ENCODE results near the gene TUBA3D. TPM values are rescaled to one million over a fixed set of nuclear protein-coding genes. Genes with fewer than 3 reads are reported as not detected.
A peak's percentile ranks its signal among the peaks of the same experiment; 100 is the strongest.
"Not testable (repeated sequence)": the region's sequence is repeated elsewhere in the genome, so short reads cannot be mapped to it uniquely, and the experiment has no call there.

Gene TUBA3D
- total and polyA plus RNA-seq, 4 donors: 0.20 to 2.9 (median 0.76) TPM; not detected in 1

DNA sequence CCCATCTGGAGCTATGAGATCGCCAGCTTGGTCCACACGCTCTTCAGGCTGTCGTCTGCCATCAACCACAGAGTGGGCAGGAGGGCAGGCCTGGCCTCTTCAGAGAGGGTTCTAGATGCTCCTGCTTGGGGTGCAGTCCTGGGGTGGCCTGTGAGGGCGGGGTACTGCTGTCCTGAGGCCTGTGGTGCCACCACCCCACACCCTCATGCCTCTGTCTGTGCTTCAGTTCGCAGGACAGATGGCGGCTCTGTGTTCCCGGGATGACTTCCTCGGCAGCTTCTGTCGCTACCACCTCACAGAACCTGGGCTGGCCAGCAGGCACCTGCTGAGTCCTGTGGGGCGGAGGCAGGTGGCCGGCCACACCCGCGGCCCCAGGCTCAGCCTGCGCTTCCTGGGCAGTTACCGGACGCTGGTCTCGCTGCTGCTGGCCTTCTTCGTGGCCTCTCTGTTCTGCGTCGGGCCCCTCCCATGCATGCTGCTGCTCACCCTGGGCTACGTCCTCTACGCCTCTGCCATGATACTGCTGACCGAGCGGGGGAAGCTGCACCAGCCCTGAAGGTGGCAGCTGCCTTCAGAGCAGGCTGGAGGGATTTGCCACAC lies 44.1 kb downstream of the TUBA3D start:
- H3K9me3 ChIP-seq (ENCODE audit: control insufficient read depth, insufficient read depth, low read length); DNase-seq (ENCODE audit: low read depth in 4 of 6, low spot score in 6 of 6); H3K27me3 ChIP-seq (ENCODE audit: control insufficient read depth, insufficient read depth, low read length); H3K4me3 ChIP-seq (ENCODE audit: low read depth, low read length); H3K4me1 ChIP-seq (ENCODE audit: control insufficient read depth, insufficient read depth, low read length); H3K27ac ChIP-seq (ENCODE audit: low read depth, low read length): not testable (repeated sequence)
- WGBS (ENCODE audit: insufficient coverage): 82% methylated on average over 14 of the region's 24 CpGs
- H3K36me3 ChIP-seq (ENCODE audit: control insufficient read depth, insufficient read depth, low read length): peaks cover 66% of the 10 kb centered on the region

DNA sequence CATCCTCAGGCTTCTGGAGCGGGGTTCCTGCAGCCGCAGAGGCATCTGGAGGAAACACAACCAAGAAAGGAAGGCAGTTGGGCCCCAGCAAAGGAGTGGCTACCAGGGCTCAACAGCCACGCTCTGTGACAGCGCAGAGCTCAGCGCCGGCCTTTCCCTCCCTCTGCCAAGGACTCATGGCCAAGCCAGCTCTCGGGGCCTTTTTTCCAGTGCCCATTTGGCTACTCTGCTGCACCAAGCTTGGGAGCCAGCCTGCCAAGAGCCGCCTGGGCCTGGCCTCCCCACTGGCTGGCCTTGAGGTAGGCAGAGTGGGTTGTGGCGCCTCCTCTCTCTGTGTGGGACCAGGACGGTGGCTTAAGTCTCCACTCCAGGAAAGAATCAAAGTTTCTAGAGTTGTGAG lies 44.6 kb downstream of the TUBA3D start:
- Histone ChIP-seq H3K27ac (ENCODE audit: low read depth, low read length) (no peak overlapping the region), H3K27me3 (ENCODE audit: control insufficient read depth, insufficient read depth, low read length) (no peaks in the 10 kb centered on the region), H3K9me3 (ENCODE audit: control insufficient read depth, insufficient read depth, low read length) (no peaks in the 10 kb centered on the region), H3K4me1 (ENCODE audit: control insufficient read depth, insufficient read depth, low read length) (no peaks in the 10 kb centered on the region), H3K36me3 (ENCODE audit: control insufficient read depth, insufficient read depth, low read length) (peaks cover 60% of the 10 kb centered on the region), H3K4me3 (ENCODE audit: low read depth, low read length) (no peak overlapping the region)
- WGBS (ENCODE audit: insufficient coverage): 94% methylated on average over 10 of the region's 10 CpGs
- no peak for DNase-seq (ENCODE audit: low read depth in 4 of 6, low spot score in 6 of 6)

DNA sequence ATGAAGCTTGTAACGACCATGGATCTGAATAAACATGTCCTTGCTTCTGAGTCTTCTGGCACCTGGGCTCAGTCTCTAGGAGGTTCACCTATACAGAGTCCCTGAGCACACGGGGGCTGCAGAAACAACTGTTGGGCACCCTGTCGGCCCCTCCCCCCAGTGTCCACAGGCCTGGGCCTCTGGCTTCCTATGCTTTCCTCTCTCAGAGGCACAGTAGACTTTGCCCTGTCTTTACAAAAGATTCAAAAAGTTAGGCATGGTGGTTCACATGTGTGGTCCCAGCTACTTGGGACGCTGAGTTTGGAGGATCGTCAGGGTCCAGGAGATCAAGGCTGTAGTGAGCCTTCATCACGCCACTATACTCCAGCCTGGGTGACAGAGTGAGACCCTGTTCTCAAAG lies 45.6 kb downstream of the TUBA3D start:
- not testable (repeated sequence) for H3K27ac ChIP-seq (ENCODE audit: low read depth, low read length); DNase-seq (ENCODE audit: low read depth in 4 of 6, low spot score in 6 of 6); H3K4me3 ChIP-seq (ENCODE audit: low read depth, low read length); H3K27me3 ChIP-seq (ENCODE audit: control insufficient read depth, insufficient read depth, low read length); H3K4me1 ChIP-seq (ENCODE audit: control insufficient read depth, insufficient read depth, low read length); H3K9me3 ChIP-seq (ENCODE audit: control insufficient read depth, insufficient read depth, low read length)
- peaks cover 52% of the 10 kb centered on the region for H3K36me3 ChIP-seq (ENCODE audit: control insufficient read depth, insufficient read depth, low read length)
- WGBS (ENCODE audit: insufficient coverage): 94% methylated on average over 2 of the region's 6 CpGs

DNA sequence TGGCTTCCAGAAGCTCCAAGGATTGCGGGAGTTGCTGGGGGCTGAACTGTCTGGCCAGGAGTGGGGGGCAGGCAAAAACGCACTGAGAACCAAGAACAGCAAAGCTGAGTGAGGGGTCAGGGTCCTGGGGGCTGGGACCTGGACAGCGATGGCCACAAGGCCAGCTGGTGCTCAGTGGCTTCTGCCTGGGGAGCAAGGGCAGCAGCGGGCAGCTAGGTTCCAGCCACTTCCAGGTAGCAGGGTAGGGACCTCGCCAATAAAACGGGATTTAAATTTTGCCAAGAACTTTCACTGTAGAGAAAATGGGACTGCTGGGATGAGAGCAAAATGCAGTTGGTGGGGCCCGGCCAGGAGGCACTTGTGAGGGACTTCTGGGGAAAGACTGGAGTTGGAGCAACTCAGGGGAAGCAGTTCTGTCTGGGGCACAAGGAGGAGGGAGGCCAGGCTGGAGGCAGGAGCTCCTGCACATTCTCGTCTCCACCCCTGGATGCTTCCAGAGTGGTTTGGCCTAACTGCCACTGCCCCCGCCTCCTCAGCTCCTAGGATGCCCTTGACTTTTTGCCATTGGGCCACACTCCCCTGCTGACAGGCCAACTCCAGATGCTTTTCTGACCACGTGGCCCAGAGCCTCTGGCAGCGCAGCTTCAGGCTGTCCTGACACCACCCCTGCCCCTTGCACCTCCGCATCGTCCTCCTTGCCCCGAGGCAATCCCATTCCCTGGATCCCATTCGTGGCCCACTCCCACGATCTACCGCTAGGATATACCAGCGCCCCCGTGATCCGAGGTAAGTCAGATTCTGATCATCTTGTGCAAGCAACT lies 46.3 kb downstream of the TUBA3D start:
- DNase-seq (ENCODE audit: low read depth in 4 of 6, low spot score in 6 of 6): no peak
- Histone ChIP-seq H3K36me3 (ENCODE audit: control insufficient read depth, insufficient read depth, low read length) (peaks cover 45% of the 10 kb centered on the region), H3K27ac (ENCODE audit: low read depth, low read length) (no peak overlapping the region), H3K4me3 (ENCODE audit: low read depth, low read length) (no peak overlapping the region), H3K27me3 (ENCODE audit: control insufficient read depth, insufficient read depth, low read length) (no peaks in the 10 kb centered on the region), H3K9me3 (ENCODE audit: control insufficient read depth, insufficient read depth, low read length) (no peaks in the 10 kb centered on the region), H3K4me1 (ENCODE audit: control insufficient read depth, insufficient read depth, low read length) (peaks cover under 1% of the 10 kb centered on the region)
- 86% methylated on average over 14 of the region's 20 CpGs for WGBS (ENCODE audit: insufficient coverage)

DNA sequence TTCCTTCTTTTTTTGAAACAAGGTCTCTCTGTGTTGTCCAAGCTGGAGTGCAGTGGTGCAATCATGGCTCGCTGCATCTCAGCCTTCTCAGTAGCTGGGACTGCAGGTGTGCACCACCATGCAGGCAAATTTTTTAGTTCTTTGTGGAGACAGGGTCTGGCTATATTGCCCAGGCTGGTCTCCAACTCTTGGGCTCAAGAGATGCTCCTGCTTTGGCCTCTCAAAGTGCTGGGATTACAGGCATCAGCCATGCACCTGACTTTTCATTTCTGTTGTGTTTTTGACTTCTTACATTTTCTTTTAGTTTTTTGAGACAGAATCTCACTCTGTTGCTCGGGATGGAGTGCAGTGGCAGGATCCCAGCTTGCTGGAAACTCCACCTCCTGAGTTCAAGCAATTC lies 49.3 kb downstream of the TUBA3D start:
- H3K36me3 ChIP-seq (ENCODE audit: control insufficient read depth, insufficient read depth, low read length): peaks cover 16% of the 10 kb centered on the region
- peaks cover 13% of the 10 kb centered on the region for H3K4me1 ChIP-seq (ENCODE audit: control insufficient read depth, insufficient read depth, low read length)
- not testable (repeated sequence) for DNase-seq (ENCODE audit: low read depth in 4 of 6, low spot score in 6 of 6); H3K27me3 ChIP-seq (ENCODE audit: control insufficient read depth, insufficient read depth, low read length); H3K27ac ChIP-seq (ENCODE audit: low read depth, low read length); H3K4me3 ChIP-seq (ENCODE audit: low read depth, low read length); H3K9me3 ChIP-seq (ENCODE audit: control insufficient read depth, insufficient read depth, low read length)
- whole genome bisulfite sequencing (ENCODE audit: insufficient coverage): 100% methylated on average over 1 of the region's 2 CpGs

DNA sequence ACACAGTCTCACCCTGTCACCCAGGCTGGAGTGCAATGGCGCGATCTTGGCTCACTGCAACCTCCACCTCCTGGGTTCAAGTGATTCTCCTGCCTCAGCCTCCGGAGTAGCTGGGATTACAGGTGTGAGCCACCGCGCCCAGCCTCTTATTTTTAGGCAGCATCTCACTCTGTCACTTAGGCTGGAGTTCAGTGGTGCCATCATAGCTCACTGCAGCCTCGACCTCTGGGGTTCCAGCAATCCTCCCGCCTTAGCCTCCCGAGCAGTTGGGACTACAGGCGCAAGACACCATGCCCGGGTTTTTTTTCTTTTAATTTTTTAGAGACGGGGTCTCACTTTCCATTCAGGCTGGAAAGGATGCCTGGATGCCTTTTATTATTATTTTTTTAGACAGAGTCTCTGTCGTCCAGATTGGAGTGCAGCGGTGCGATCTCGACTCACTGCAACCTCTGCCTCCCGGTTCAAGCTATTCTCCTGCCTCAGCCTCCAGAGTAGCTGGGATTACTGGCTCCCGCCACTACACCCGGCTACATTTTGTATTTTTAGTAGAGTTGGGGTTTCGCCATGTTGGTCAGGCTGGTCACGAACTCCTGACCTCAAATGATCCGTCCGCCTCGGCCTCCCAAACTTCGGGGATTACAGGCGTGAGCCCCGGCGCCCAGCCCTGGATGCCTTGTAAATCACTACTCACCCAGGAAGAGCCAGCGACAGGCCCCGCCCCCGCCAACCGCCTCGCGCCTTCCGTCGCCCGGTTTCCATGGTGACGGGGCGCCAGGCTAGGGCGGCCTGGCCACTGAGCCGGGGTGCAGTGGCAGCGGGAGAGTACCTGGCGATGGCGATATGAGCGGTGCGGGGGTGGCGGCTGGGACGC lies 51.4 kb downstream of the TUBA3D start, which contains the start of gene CCDC74A:
Gene CCDC74A (plus strand): TSS at position 758 of the 871 bp plus-strand sequence. CDS start 83 bp downstream, at position 841.
- not testable (repeated sequence) for H3K9me3 ChIP-seq (ENCODE audit: control insufficient read depth, insufficient read depth, low read length); H3K36me3 ChIP-seq (ENCODE audit: control insufficient read depth, insufficient read depth, low read length); H3K27me3 ChIP-seq (ENCODE audit: control insufficient read depth, insufficient read depth, low read length); H3K27ac ChIP-seq (ENCODE audit: low read depth, low read length)
- Histone ChIP-seq H3K4me1 (ENCODE audit: control insufficient read depth, insufficient read depth, low read length) (peaks cover 13% of the 10 kb centered on the region), H3K4me3 (ENCODE audit: low read depth, low read length) (peak within 1 kb of the TSS; percentile 29)
- peak; percentile 22 to 88 (median 48) for DNase-seq (ENCODE audit: low read depth in 4 of 6, low spot score in 6 of 6)
- 22% methylated on average over 21 of the region's 47 CpGs for WGBS (ENCODE audit: insufficient coverage)

DNA sequence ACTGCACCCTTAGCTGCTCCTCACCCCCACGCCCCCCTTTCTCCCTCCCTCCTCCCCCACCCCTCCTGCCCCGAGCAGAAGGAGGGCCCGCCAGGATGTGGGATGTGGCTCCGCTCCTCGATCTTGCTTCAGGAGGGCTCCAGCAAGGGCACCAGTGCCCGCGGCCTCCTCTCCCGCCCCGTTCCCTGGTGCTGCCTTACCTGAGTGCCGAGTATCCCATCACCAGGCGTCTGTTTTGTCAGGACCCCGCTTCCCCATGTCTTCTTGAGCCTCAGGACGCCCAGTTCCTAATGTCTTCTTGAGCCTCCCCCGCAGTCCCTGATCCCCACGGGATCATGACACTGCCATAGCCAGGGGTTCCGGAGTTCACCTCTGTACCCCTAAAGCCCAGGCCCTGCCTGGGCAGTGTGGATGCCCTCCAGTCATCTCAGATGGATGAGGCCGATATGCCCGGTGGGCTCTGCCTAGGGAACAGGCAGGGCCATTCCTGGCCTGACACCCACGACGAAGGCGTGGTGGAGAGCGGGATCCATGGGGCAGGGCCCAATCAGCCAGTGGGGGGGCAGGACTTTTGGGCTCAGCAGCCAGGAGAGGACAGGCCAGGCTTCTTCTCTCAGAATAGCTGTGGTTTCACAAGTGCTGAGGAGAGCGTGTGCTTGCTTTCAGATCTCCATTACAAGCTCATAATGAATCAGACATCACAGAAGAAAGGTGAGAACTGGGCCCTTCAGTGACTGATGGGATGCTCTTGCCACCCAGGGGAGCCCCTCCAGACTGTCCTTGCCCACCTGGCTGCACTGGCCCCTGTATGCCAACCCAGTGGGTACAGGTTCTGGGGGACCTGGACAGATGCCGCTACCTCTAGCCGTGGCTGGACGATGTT lies 53.3 kb downstream of the TUBA3D start:
- not testable (repeated sequence) for H3K9me3 ChIP-seq (ENCODE audit: control insufficient read depth, insufficient read depth, low read length); H3K4me3 ChIP-seq (ENCODE audit: low read depth, low read length); DNase-seq (ENCODE audit: low read depth in 4 of 6, low spot score in 6 of 6); H3K27ac ChIP-seq (ENCODE audit: low read depth, low read length); H3K27me3 ChIP-seq (ENCODE audit: control insufficient read depth, insufficient read depth, low read length); H3K36me3 ChIP-seq (ENCODE audit: control insufficient read depth, insufficient read depth, low read length)
- 69% methylated on average over 21 of the region's 26 CpGs for WGBS (ENCODE audit: insufficient coverage)
- peaks cover 13% of the 10 kb centered on the region for H3K4me1 ChIP-seq (ENCODE audit: control insufficient read depth, insufficient read depth, low read length)

DNA sequence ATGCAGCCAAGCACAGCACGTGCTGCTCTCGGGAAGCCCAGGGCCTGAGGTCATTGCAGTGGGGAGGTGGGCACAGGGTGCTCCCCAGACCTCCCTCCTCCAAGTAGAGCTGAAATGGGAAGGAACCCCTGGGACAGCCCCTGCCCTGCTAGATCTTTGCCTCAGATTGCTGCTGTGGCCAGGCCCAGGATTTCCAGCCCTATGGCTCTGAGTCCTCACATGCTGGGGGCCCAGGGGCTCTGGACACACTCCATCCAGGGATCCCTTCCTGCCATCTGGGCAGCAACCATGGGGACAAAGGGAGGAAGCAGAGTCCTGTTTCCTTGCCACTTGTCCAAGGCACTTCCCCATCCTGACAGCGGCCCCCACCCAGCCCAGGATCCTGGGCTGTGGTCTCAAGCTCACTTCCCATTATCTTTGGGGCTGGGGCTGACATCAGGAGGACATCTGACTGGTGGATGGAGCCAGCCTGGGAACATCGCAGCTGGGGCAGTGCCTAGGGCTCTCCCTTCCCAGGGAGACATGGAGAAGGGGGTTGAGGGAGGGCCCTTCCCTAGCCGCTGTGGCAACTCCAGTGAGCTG lies 54.0 kb downstream of the TUBA3D start:
- not testable (repeated sequence) for H3K36me3 ChIP-seq (ENCODE audit: control insufficient read depth, insufficient read depth, low read length); H3K4me3 ChIP-seq (ENCODE audit: low read depth, low read length); H3K27me3 ChIP-seq (ENCODE audit: control insufficient read depth, insufficient read depth, low read length); DNase-seq (ENCODE audit: low read depth in 4 of 6, low spot score in 6 of 6); H3K27ac ChIP-seq (ENCODE audit: low read depth, low read length); H3K9me3 ChIP-seq (ENCODE audit: control insufficient read depth, insufficient read depth, low read length)
- no CpG with 5 or more reads among the region's 5 CpGs for WGBS (ENCODE audit: insufficient coverage)
- peaks cover 13% of the 10 kb centered on the region for H3K4me1 ChIP-seq (ENCODE audit: control insufficient read depth, insufficient read depth, low read length)
